WI38 (cell line): ENCODE data around the gene KIF16B.

ENCODE experiments used
- H3K4me3 ChIP-seq: 2 replicates; pipeline ENCODE4 v1.5.1; 2011; ENCODE audit warnings: low read depth, mild to moderate bottlenecking, control low read depth, low read length
- TF ChIP-seq, protein P1 (sequence below): IDR thresholded peaks from 2 replicates; pipeline ENCODE4 v1.5.1; 2012; ENCODE audit warnings: low read depth, mild to moderate bottlenecking, control low read depth, low read length

KIF16B gene

DNA sequence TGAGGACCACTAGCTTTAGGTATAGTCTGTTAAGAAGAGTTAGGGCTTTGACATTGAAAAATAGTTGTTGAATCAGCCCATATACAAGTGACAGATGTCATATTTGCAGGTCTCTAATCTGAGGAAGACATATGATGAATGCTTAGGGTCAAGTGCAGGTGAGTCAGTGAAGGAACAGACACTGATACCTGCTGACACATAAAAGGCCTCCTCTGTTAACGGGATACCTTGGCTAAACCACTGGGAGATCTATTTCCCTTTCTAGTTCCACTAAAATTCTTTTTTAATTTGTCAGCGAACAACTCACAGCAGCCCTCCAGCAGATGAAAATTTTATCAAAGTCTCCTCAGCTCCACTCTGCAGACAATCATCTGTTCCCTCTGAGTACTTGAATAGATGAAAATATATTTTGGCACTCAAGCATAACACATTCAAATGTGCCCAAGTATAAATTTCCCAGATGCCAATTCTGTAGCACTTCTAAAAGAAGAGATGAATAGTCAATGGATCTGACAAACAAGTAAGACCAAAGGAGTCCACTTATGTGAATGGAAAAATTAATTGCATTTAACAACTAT lies 154.0 kb downstream of the KIF16B start:
- H3K4me3 ChIP-seq, result no peak overlapping the region
- TF ChIP-seq, protein P1, sequence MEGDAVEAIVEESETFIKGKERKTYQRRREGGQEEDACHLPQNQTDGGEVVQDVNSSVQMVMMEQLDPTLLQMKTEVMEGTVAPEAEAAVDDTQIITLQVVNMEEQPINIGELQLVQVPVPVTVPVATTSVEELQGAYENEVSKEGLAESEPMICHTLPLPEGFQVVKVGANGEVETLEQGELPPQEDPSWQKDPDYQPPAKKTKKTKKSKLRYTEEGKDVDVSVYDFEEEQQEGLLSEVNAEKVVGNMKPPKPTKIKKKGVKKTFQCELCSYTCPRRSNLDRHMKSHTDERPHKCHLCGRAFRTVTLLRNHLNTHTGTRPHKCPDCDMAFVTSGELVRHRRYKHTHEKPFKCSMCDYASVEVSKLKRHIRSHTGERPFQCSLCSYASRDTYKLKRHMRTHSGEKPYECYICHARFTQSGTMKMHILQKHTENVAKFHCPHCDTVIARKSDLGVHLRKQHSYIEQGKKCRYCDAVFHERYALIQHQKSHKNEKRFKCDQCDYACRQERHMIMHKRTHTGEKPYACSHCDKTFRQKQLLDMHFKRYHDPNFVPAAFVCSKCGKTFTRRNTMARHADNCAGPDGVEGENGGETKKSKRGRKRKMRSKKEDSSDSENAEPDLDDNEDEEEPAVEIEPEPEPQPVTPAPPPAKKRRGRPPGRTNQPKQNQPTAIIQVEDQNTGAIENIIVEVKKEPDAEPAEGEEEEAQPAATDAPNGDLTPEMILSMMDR, result no peak

- TF ChIP-seq, protein P1, result no peak
- no peak overlapping the region for H3K4me3 ChIP-seq
These were observed 154.6 kb downstream of the KIF16B start for GRCh38 chr20:16418616-16419015.

GRCh38 chr20:16417001-16417400 lies 156.2 kb downstream of the KIF16B start:
- no peak overlapping the region for H3K4me3 ChIP-seq
- TF ChIP-seq, protein P1, result no peak

DNA sequence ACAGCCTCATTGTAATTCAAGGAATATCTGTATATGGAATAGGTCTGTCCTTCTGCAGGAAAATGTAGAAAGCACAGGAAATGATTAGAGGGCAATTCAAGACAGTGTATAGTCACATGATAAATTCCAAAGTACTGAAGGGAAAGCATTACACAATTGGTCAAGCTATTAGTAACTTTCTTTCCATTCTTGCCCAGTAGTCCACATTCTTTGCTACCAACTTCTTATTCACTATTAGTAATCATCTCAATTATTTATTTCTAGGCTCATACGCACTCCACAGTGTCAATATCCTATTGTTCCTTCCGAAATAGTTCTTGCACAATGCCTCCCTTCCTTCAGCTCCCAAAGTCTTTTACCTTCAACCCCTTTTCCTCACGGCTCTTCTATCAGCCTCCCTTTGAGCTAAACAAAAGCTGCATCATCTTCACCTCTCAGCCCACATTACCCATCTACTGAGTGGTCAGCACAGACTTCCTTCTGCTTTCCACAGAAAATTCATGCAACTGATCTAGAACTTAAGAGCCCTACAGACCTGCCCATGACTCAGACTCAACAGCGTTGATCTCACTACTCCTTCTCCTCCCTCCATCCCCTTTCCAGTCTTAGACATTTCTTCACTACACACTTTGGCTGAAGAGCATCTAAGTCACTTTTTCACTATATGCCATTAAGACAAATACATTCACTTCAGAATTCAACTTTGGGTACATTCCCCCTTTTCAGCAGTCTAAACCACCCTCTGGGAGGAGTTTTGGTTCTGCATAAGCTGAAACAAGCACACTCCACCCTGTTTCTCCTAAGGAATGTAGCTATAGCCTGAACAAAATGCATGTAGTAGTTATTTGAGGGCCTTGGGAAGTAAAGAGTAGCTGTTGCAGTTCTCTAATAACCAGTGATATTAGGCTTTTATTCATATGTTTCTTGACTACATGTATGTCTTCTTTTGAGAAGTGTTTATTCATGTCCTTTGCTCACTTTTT lies 157.9 kb downstream of the KIF16B start:
- H3K4me3 ChIP-seq, result no peak overlapping the region
- TF ChIP-seq, protein P1, result no peak

GRCh38 chr20:16412906-16413305 lies 160.3 kb downstream of the KIF16B start:
- H3K4me3 ChIP-seq, result no peak overlapping the region
- TF ChIP-seq, protein P1, result no peak

- H3K4me3 ChIP-seq, result no peak overlapping the region
- TF ChIP-seq, protein P1, result no peak
These were observed 161.9 kb downstream of the KIF16B start for GRCh38 chr20:16411361-16411760.

DNA sequence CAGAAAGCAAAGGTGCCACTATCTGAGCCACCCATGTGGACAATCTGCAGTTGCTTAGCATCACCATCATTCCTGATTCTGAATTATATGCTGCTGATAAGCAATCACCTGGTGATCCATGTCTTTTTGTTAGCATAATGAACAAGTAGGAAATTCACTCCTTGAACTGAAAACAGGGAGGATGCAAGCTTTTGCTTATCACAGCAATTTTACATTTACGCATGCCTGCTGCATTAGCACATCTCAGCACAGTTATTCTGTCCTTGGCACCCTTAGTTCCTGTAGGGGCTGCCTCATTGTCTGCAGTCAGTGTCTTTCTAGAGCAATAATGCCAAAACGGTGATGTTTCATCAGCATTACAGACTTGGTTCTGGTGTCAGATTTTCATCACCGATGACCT lies 162.6 kb downstream of the KIF16B start:
- TF ChIP-seq, protein P1, result no peak
- no peak overlapping the region for H3K4me3 ChIP-seq
